SK-N-SH (cell line): ENCODE results near the gene STRADA.

Experiments used
- CTCF ChIP-seq: fragments of 200-600 bp; sonication (generic); IDR thresholded peaks from 2 replicates; pipeline ENCODE4 v1.6.1; 2017; ENCODE audit warnings: antibody characterized with exemption, mild to moderate bottlenecking, moderate library complexity
- EP300 ChIP-seq, 2 experiments: IDR thresholded peaks; 2 replicates each; pipeline versions ENCODE4 v1.4.0 to v1.6.1; 2012; ENCODE audit warnings: borderline replicate concordance in 1 of 2, low read depth in 1 of 2, low read length in 1 of 2
- PBX3 ChIP-seq: IDR thresholded peaks from 2 replicates; pipeline ENCODE4; 2012

DNA sequence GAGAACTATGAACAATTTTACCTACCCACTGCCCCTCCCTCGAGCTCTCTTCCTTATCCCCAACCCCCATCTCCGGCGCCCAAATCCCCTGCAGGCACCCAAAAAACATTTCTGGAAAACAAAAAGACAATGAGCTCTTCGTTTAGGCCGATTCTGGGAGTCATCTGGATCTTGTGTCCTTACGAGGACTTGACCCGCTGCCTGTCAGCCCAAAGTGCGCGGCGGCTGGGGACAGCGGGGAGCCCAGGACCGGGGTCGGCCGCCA is 524 bp downstream of the STRADA start:
- TF ChIP-seq EP300 (IDR thresholded peaks at IDR 0.05; ENCODE audit: borderline replicate concordance in 1 of 2, low read depth in 1 of 2, low read length in 1 of 2): no peak
- TF ChIP-seq CTCF: no peak
- TF ChIP-seq PBX3: no peak
